ENCODE results near the gene LGALS14. TPM values are rescaled to one million over a fixed set of nuclear protein-coding genes. Genes with fewer than 3 reads are reported as not detected.
"Not testable (repeated sequence)": the region's sequence is repeated elsewhere in the genome, so short reads cannot be mapped to it uniquely, and the experiment has no call there.

Gene LGALS14
- total and polyA plus RNA-seq, 12 donors, result 2.2 TPM; not detected in 11

- Histone ChIP-seq H3K9me3 (replicated peaks in 1 of 3) (no peaks in the 10 kb centered on the region), H3K27me3 (no peaks in the 10 kb centered on the region), H3K4me3 (no peak overlapping the region), H3K36me3 (replicated peaks in 1 of 2) (no peaks in the 10 kb centered on the region), H3K27ac (no peak overlapping the region), H3K4me1 (replicated peaks in 1 of 2) (no peaks in the 10 kb centered on the region)
- intact Hi-C loops (cut with DNase I), result loop anchor here (2.0 to 10.0 kb wide), 3 partner anchors 120 to 238 kb away; partner anchors contain the start of gene RPS16 (in 1 of the 2)
- TF ChIP-seq CTCF (IDR thresholded peaks at IDR 0.05) (no peak), POLR2A (IDR thresholded peaks at IDR 0.05) (no peak)
- DNase-seq, result no peak
- WGBS, 4 donors, result 57 to 73% (median 65%) methylated on average over 5 of the region's 5 CpGs
These were observed 31.8 kb upstream of the LGALS14 start for GRCh38 chr19:39672473-39672872.

GRCh38 chr19:39673862-39674261, 30.4 kb upstream of the LGALS14 start:
- 28 to 35% (median 31%) methylated on average over 1 of the region's 1 CpG for WGBS, 4 donors
- intact Hi-C loops (cut with DNase I), result loop anchor here (2.0 to 10.0 kb wide), 3 partner anchors 122 to 239 kb away; partner anchors contain the start of gene RPS16 (in 1 of the 2)
- not testable (repeated sequence) for H3K9me3 ChIP-seq (replicated peaks in 1 of 3)

GRCh38 chr19:39676004-39676403, 28.3 kb upstream of the LGALS14 start:
- no peak for DNase-seq
- Histone ChIP-seq H3K4me3 (no peak overlapping the region), H3K27ac (no peak overlapping the region), H3K27me3 (no peaks in the 10 kb centered on the region), H3K4me1 (replicated peaks in 1 of 2) (no peaks in the 10 kb centered on the region), H3K36me3 (replicated peaks in 1 of 2) (no peaks in the 10 kb centered on the region), H3K9me3 (replicated peaks in 1 of 3) (no peaks in the 10 kb centered on the region)
- WGBS, 4 donors, result 52 to 61% (median 58%) methylated on average over 3 of the region's 3 CpGs
- TF ChIP-seq CTCF (IDR thresholded peaks at IDR 0.05) (no peak), POLR2A (IDR thresholded peaks at IDR 0.05) (no peak)
- intact Hi-C loops (cut with DNase I), result loop anchor here in 1 of 2 donors (10.0 kb wide), 1 partner anchor 241 kb away; the partner anchor contains the start of gene RPS16

More at GRCh38 chr19:39673862-39674261, 30.4 kb upstream of the LGALS14 start:
- H3K4me3 ChIP-seq; DNase-seq; H3K27me3 ChIP-seq; H3K36me3 ChIP-seq (replicated peaks in 1 of 2); H3K27ac ChIP-seq; H3K4me1 ChIP-seq (replicated peaks in 1 of 2): not testable (repeated sequence)

GRCh38 chr19:39677961-39678889, 26.1 kb upstream of the LGALS14 start:
- no peak overlapping the region for H3K27ac ChIP-seq
- no peaks in the 10 kb centered on the region for H3K36me3 ChIP-seq (replicated peaks in 1 of 2)
- no peak overlapping the region for H3K4me3 ChIP-seq
- no peaks in the 10 kb centered on the region for H3K9me3 ChIP-seq (replicated peaks in 1 of 3)
- 66 to 78% (median 73%) methylated on average over 10 of the region's 10 CpGs for WGBS, 4 donors
- peak in 1 of 7 donors; percentile 1 for DNase-seq
- no peaks in the 10 kb centered on the region for H3K4me1 ChIP-seq (replicated peaks in 1 of 2)
- TF ChIP-seq POLR2A (IDR thresholded peaks at IDR 0.05) (no peak), CTCF (IDR thresholded peaks at IDR 0.05) (no peak)
- intact Hi-C loops (cut with DNase I), result loop anchor here in 1 of 2 donors (10.0 kb wide), 1 partner anchor 243 kb away; the partner anchor contains the start of gene RPS16
- H3K27me3 ChIP-seq, result no peaks in the 10 kb centered on the region
